ENCODE measurements around the gene SLC38A5. TPM values are rescaled to one million over a fixed set of nuclear protein-coding genes. Genes with fewer than 3 reads are reported as not detected.
"Not testable (repeated sequence)": the region's sequence is repeated elsewhere in the genome, so short reads cannot be mapped to it uniquely, and the experiment has no call there.

SLC38A5 gene
- 10 to 100 TPM in 3 of 4 donors, 1 to 10 TPM in 1; 5.7 to 14.3 (median 11.3) TPM for total RNA-seq

GRCh38 chrX:48470110-48470832 is at the start of gene SLC38A5:
TSS of gene SLC38A5 (minus strand) at chrX:48470260. CDS start at chrX:48467924, 2,336 bp downstream.
- Histone ChIP-seq H3K36me3 (no peaks in the 10 kb centered on the region), H3K27me3 (no peaks in the 10 kb centered on the region), H3K27ac (peak within 1 kb of the TSS; percentile 30 to 35 (median 31)), H3K4me3 (peak within 1 kb of the TSS in 3 of 4 donors; percentile 21 to 42 (median 23)), H3K4me1 (peaks cover 0 to 29% (median 5%) of the 10 kb centered on the region in 4 donors), H3K9me3 (no peaks in the 10 kb centered on the region)
- in situ Hi-C loops (cut with MboI; ENCODE audit: low pct_ligation_motif_present in 1 of 4, low pct_unique_long_range_greater_than_20kb in 1 of 4, low sequenced_read_pairs in 3 of 4), result no loop called here
- TF ChIP-seq EP300 (IDR thresholded peaks at IDR 0.05; ENCODE audit: low read depth) (no peak), POLR2AphosphoS5 (IDR thresholded peaks at IDR 0.05) (no peak), POLR2A (IDR thresholded peaks at IDR 0.05) (no peak)
- TF ChIP-seq, protein P1, sequence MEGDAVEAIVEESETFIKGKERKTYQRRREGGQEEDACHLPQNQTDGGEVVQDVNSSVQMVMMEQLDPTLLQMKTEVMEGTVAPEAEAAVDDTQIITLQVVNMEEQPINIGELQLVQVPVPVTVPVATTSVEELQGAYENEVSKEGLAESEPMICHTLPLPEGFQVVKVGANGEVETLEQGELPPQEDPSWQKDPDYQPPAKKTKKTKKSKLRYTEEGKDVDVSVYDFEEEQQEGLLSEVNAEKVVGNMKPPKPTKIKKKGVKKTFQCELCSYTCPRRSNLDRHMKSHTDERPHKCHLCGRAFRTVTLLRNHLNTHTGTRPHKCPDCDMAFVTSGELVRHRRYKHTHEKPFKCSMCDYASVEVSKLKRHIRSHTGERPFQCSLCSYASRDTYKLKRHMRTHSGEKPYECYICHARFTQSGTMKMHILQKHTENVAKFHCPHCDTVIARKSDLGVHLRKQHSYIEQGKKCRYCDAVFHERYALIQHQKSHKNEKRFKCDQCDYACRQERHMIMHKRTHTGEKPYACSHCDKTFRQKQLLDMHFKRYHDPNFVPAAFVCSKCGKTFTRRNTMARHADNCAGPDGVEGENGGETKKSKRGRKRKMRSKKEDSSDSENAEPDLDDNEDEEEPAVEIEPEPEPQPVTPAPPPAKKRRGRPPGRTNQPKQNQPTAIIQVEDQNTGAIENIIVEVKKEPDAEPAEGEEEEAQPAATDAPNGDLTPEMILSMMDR (IDR thresholded peaks at IDR 0.05), result no peak
- WGBS, 2 donors (ENCODE audit: low coverage in 1 of 2), result 79% methylated on average over 18 of the region's 18 CpGs; no CpG with 5 or more reads in 1 of the 2 donors
- peak; percentile 35 for DNase-seq
- intact Hi-C loops (cut with DNase I; ENCODE audit: low total_unique reads), result no loop called here

DNA sequence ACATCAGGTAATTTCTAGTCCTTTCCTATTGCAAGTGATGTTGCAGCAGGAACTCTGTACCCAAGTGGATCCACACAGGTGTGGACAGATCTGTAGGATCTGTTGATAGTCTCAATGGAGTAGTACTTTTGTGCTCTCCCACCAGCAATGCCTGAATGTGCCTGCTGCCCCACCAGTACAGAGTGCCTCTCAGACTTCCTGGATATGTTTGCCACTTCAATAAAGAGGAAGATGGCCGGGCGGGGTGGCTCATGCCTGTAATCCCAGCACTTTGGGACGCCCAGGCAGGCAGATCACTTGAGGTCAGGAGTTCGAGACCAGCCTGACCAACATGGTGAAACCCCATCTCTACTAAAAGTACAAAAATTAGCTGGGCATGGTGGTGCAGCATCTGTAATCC is 49.4 kb upstream of the SLC38A5 start:
- H3K27me3 ChIP-seq; DNase-seq; in situ Hi-C loops (cut with MboI; ENCODE audit: low pct_ligation_motif_present in 1 of 4, low pct_unique_long_range_greater_than_20kb in 1 of 4, low sequenced_read_pairs in 3 of 4); H3K27ac ChIP-seq; H3K9me3 ChIP-seq; H3K4me3 ChIP-seq; H3K4me1 ChIP-seq; intact Hi-C loops (cut with DNase I; ENCODE audit: low total_unique reads); H3K36me3 ChIP-seq: not testable (repeated sequence)
- WGBS, 2 donors (ENCODE audit: low coverage in 1 of 2), result 59% methylated on average over 4 of the region's 4 CpGs; no CpG with 5 or more reads in 1 of the 2 donors

- 68% methylated on average over 5 of the region's 5 CpGs; no CpG with 5 or more reads in 1 of the 2 donors for WGBS, 2 donors (ENCODE audit: low coverage in 1 of 2)
- Histone ChIP-seq H3K4me1 (no peaks in the 10 kb centered on the region), H3K4me3 (no peak overlapping the region), H3K36me3 (no peaks in the 10 kb centered on the region), H3K27ac (no peak overlapping the region), H3K27me3 (no peaks in the 10 kb centered on the region), H3K9me3 (no peaks in the 10 kb centered on the region)
- no peak for DNase-seq
- in situ Hi-C loops (cut with MboI; ENCODE audit: low pct_ligation_motif_present in 1 of 4, low pct_unique_long_range_greater_than_20kb in 1 of 4, low sequenced_read_pairs in 3 of 4) (no loop called here), intact Hi-C loops (cut with DNase I; ENCODE audit: low total_unique reads) (no loop called here)
- TF ChIP-seq POLR2AphosphoS5 (IDR thresholded peaks at IDR 0.05) (no peak), EP300 (IDR thresholded peaks at IDR 0.05; ENCODE audit: low read depth) (no peak), POLR2A (IDR thresholded peaks at IDR 0.05) (no peak)
- TF ChIP-seq, protein P1 (IDR thresholded peaks at IDR 0.05), result no peak
Measured at GRCh38 chrX:48516987-48517386, 46.9 kb upstream of the SLC38A5 start.

- no peaks in the 10 kb centered on the region for H3K36me3 ChIP-seq
- H3K9me3 ChIP-seq, result no peaks in the 10 kb centered on the region
- H3K27ac ChIP-seq, result no peak overlapping the region
- in situ Hi-C loops (cut with MboI; ENCODE audit: low pct_ligation_motif_present in 1 of 4, low pct_unique_long_range_greater_than_20kb in 1 of 4, low sequenced_read_pairs in 3 of 4), result no loop called here
- WGBS, 2 donors (ENCODE audit: low coverage in 1 of 2), result 81 to 86% methylated on average over 4 to 10 of the region's 10 CpGs
- H3K4me3 ChIP-seq, result no peak overlapping the region
- TF ChIP-seq POLR2AphosphoS5 (IDR thresholded peaks at IDR 0.05) (no peak), POLR2A (IDR thresholded peaks at IDR 0.05) (no peak), EP300 (IDR thresholded peaks at IDR 0.05; ENCODE audit: low read depth) (no peak)
- TF ChIP-seq, protein P1 (IDR thresholded peaks at IDR 0.05), result no peak
- H3K27me3 ChIP-seq, result no peaks in the 10 kb centered on the region
- H3K4me1 ChIP-seq, result no peaks in the 10 kb centered on the region
- intact Hi-C loops (cut with DNase I; ENCODE audit: low total_unique reads), result no loop called here
- no peak for DNase-seq
Measured at GRCh38 chrX:48516285-48516684, 46.2 kb upstream of the SLC38A5 start.
